NOMO-1 treated with DMSO at 0.1 percent for 48 hours (cell line): ENCODE data around the gene ZNF277.
"Not testable (repeated sequence)": the region's sequence is repeated elsewhere in the genome, so short reads cannot be mapped to it uniquely, and the experiment has no call there.

Source experiments
- DNase-seq: peaks from one replicate; lab custom pipeline; 2025; ENCODE audit not compliant: unreplicated experiment; lab: John Stamatoyannopoulos, UW

ZNF277 gene

GRCh38 chr7:112286250-112287086 is 80.0 kb downstream of the ZNF277 start:
- DNase-seq = no peak

- no peak for DNase-seq
Measured at GRCh38 chr7:112288301-112288700, 81.8 kb downstream of the ZNF277 start.

GRCh38 chr7:112290065-112290464 is 83.6 kb downstream of the ZNF277 start:
- DNase-seq = no peak

GRCh38 chr7:112292162-112292561 is 85.7 kb downstream of the ZNF277 start:
- no peak for DNase-seq

GRCh38 chr7:112293416-112293815 is 86.9 kb downstream of the ZNF277 start:
- no peak for DNase-seq

GRCh38 chr7:112296432-112296831 is 89.9 kb downstream of the ZNF277 start:
- DNase-seq = no peak

- DNase-seq = no peak
Measured at GRCh38 chr7:112297681-112298080, 91.2 kb downstream of the ZNF277 start.

- DNase-seq = no peak
Measured at GRCh38 chr7:112298543-112299100, 92.1 kb downstream of the ZNF277 start.

GRCh38 chr7:112300072-112300471 is 93.6 kb downstream of the ZNF277 start:
- DNase-seq = no peak

- no peak for DNase-seq
Measured at GRCh38 chr7:112300831-112301407, 94.4 kb downstream of the ZNF277 start.

- no peak for DNase-seq
Measured at GRCh38 chr7:112302566-112302965, 96.1 kb downstream of the ZNF277 start.

- no peak for DNase-seq
Measured at GRCh38 chr7:112306903-112307302, 100.4 kb downstream of the ZNF277 start.

GRCh38 chr7:112307506-112307905 is 101.0 kb downstream of the ZNF277 start:
- DNase-seq = no peak

- DNase-seq = no peak
Measured at GRCh38 chr7:112308974-112309373, 102.5 kb downstream of the ZNF277 start.

GRCh38 chr7:112316803-112317202 is 110.3 kb downstream of the ZNF277 start:
- DNase-seq = not testable (repeated sequence)

- DNase-seq = no peak
Measured at GRCh38 chr7:112322070-112322469, 115.6 kb downstream of the ZNF277 start.

GRCh38 chr7:112327566-112327965 is 121.1 kb downstream of the ZNF277 start:
- no peak for DNase-seq

- no peak for DNase-seq
Measured at GRCh38 chr7:112331492-112331891, 125.0 kb downstream of the ZNF277 start.

GRCh38 chr7:112334366-112334765 is 127.9 kb downstream of the ZNF277 start:
- DNase-seq = no peak

GRCh38 chr7:112336261-112336660 is 129.8 kb downstream of the ZNF277 start:
- no peak for DNase-seq

GRCh38 chr7:112336936-112337576 is 130.6 kb downstream of the ZNF277 start:
- no peak for DNase-seq

- no peak for DNase-seq
Measured at GRCh38 chr7:112337892-112338291, 131.4 kb downstream of the ZNF277 start.
